ENCODE data around the gene RMRP. TPM values are rescaled to one million over a fixed set of nuclear protein-coding genes. Genes with fewer than 3 reads are reported as not detected.

Gene RMRP
- polyA plus RNA-seq, 1 donor (not counting 4 experiments of a cell fraction or from before 2014, with no cell fraction given), result 21.6 TPM

GRCh38 chr9:35618325-35618727, 39.5 kb downstream of the RMRP start, which contains the start of gene CD72:
CD72 (minus strand) TSS chr9:35618413; CDS start chr9:35618303, 110 bp downstream.
- Histone ChIP-seq H3K9ac (ENCODE audit: control insufficient read depth, extremely low read depth, insufficient read depth, low read length) (peak within 1 kb of the TSS; percentile 49), H3K4me2 (ENCODE audit: control insufficient read depth, extremely low read depth, insufficient read depth, low read depth, low read length) (peak within 1 kb of the TSS; percentile 68), H3K9me3 (ENCODE audit: control insufficient read depth, low read depth, low read length) (no peaks in the 10 kb centered on the region), H4K20me1 (ENCODE audit: control insufficient read depth, extremely low read depth, insufficient read depth, low read length) (no peaks in the 10 kb centered on the region), H2AFZ (ENCODE audit: control insufficient read depth, low read length) (peak within 1 kb of the TSS; percentile 94), H3K27ac (ENCODE audit: control insufficient read depth, insufficient read depth, low read length) (no peak within 1 kb of the TSS), H3K36me3 (ENCODE audit: control insufficient read depth in 2 of 2, extremely low read depth in 1 of 2, insufficient read depth in 2 of 2, low read length in 2 of 2) (no peaks in the 10 kb centered on the region), H3K9me1 (ENCODE audit: control insufficient read depth, extremely low read depth, insufficient read depth, low read length) (no peaks in the 10 kb centered on the region), H3K4me1 (ENCODE audit: control insufficient read depth, extremely low read depth, insufficient read depth, low read length) (no peaks in the 10 kb centered on the region), H3K4me3 (ENCODE audit: control insufficient read depth in 2 of 3, extremely low read depth in 1 of 3, insufficient read depth in 2 of 3, low read depth in 1 of 3, low read length in 3 of 3) (peak within 1 kb of the TSS in 2 of 3 experiments; percentile 24 to 58), H3K27me3 (ENCODE audit: control insufficient read depth, extremely low read depth, insufficient read depth, low read length) (peaks cover 25% of the 10 kb centered on the region), H3K79me2 (ENCODE audit: control insufficient read depth, insufficient read depth, low read length) (no peaks in the 10 kb centered on the region)
- dilution Hi-C loops (cut with MboI; ENCODE audit: extremely low pct_ligation_motif_present, low sequenced_read_pairs), result no loop called here
- no peak for DNase-seq (ENCODE audit: low read depth, low spot score)
- no peak for FAIRE-seq
- TF ChIP-seq CTCF (optimal IDR thresholded peaks at IDR 0.05 in 1 of 3, IDR thresholded peaks at IDR 0.05 in 1 of 3, conservative IDR thresholded peaks at IDR 0.05 in 1 of 3; ENCODE audit: extremely low read depth in 1 of 3, insufficient read depth in 2 of 3, low read length in 3 of 3) (no peak), EZH2 (IDR thresholded peaks at IDR 0.05; ENCODE audit: low read length) (no peak)

- peak overlapping the region; percentile 68 for H3K4me2 ChIP-seq (ENCODE audit: control insufficient read depth, extremely low read depth, insufficient read depth, low read depth, low read length)
- H2AFZ ChIP-seq (ENCODE audit: control insufficient read depth, low read length), result no peak overlapping the region
- H3K9me3 ChIP-seq (ENCODE audit: control insufficient read depth, low read depth, low read length), result no peaks in the 10 kb centered on the region
- H4K20me1 ChIP-seq (ENCODE audit: control insufficient read depth, extremely low read depth, insufficient read depth, low read length), result no peaks in the 10 kb centered on the region
- no peaks in the 10 kb centered on the region for H3K79me2 ChIP-seq (ENCODE audit: control insufficient read depth, insufficient read depth, low read length)
- dilution Hi-C loops (cut with MboI; ENCODE audit: extremely low pct_ligation_motif_present, low sequenced_read_pairs), result no loop called here
- no peak for TF ChIP-seq EZH2 (IDR thresholded peaks at IDR 0.05; ENCODE audit: low read length)
- no peak for TF ChIP-seq CTCF (optimal IDR thresholded peaks at IDR 0.05 in 1 of 3, IDR thresholded peaks at IDR 0.05 in 1 of 3, conservative IDR thresholded peaks at IDR 0.05 in 1 of 3; ENCODE audit: extremely low read depth in 1 of 3, insufficient read depth in 2 of 3, low read length in 3 of 3)
- no peak for DNase-seq (ENCODE audit: low read depth, low spot score)
- FAIRE-seq, result no peak
- no peaks in the 10 kb centered on the region for H3K4me1 ChIP-seq (ENCODE audit: control insufficient read depth, extremely low read depth, insufficient read depth, low read length)
- no peaks in the 10 kb centered on the region for H3K36me3 ChIP-seq (ENCODE audit: control insufficient read depth in 2 of 2, extremely low read depth in 1 of 2, insufficient read depth in 2 of 2, low read length in 2 of 2)
- peak overlapping the region in 1 of 3 experiments; percentile 58 for H3K4me3 ChIP-seq (ENCODE audit: control insufficient read depth in 2 of 3, extremely low read depth in 1 of 3, insufficient read depth in 2 of 3, low read depth in 1 of 3, low read length in 3 of 3)
- no peaks in the 10 kb centered on the region for H3K9me1 ChIP-seq (ENCODE audit: control insufficient read depth, extremely low read depth, insufficient read depth, low read length)
- no peak overlapping the region for H3K27ac ChIP-seq (ENCODE audit: control insufficient read depth, insufficient read depth, low read length)
- H3K9ac ChIP-seq (ENCODE audit: control insufficient read depth, extremely low read depth, insufficient read depth, low read length), result no peak overlapping the region
- peaks cover 25% of the 10 kb centered on the region for H3K27me3 ChIP-seq (ENCODE audit: control insufficient read depth, extremely low read depth, insufficient read depth, low read length)
Observed at GRCh38 chr9:35617548-35617947, 40.3 kb downstream of the RMRP start.

Data from keratinocyte (primary cell).